Loucy (cell line): ENCODE measurements around the gene SLC13A4.

Experiments used
- EZH2phosphoT487 ChIP-seq: fragments of 200-600 bp; IDR thresholded peaks from 2 replicates; pipeline ENCODE4 v1.6.1; 2018; ENCODE audit warnings: antibody characterized with exemption, mild to moderate bottlenecking, moderate library complexity, borderline replicate concordance
- TF ChIP-seq, protein P1 (sequence below): fragments of 200-600 bp; sonication (generic); conservative IDR thresholded peaks from 2 replicates; pipeline ENCODE4 v1.5.1; 2014; ENCODE audit warnings: mild to moderate bottlenecking, antibody characterized with exemption, low read length

DNA sequence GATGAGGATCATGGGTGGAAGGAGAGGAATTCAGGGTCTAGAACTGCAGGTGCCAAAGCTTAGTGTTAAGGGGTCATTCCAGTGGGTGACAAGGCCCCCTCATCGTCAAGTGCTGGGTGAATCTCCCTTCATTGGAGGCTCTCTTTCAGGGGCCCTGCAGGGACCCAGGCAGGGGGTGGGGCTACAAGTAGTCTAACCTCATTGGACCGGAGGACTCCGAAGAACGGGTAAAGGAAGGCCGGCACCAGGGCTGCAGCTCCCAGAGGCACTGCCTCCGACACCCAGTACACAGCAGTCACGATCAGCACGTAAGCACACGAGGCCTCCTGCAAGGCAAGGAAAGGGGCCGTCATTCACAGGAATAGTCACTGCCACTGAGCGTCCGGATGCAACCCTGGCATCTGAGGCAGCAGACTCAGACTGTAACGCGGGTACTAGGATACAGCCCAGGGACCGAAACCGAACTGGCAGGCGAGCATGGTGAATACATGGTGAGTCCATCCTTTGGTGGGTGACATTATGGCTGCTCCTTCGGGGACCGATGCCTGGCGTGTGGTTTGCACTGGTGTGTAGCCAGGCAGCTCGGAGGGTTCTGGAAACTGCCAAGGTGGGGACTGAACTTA, 6.7 kb downstream of the SLC13A4 start:
- TF ChIP-seq, protein P1, sequence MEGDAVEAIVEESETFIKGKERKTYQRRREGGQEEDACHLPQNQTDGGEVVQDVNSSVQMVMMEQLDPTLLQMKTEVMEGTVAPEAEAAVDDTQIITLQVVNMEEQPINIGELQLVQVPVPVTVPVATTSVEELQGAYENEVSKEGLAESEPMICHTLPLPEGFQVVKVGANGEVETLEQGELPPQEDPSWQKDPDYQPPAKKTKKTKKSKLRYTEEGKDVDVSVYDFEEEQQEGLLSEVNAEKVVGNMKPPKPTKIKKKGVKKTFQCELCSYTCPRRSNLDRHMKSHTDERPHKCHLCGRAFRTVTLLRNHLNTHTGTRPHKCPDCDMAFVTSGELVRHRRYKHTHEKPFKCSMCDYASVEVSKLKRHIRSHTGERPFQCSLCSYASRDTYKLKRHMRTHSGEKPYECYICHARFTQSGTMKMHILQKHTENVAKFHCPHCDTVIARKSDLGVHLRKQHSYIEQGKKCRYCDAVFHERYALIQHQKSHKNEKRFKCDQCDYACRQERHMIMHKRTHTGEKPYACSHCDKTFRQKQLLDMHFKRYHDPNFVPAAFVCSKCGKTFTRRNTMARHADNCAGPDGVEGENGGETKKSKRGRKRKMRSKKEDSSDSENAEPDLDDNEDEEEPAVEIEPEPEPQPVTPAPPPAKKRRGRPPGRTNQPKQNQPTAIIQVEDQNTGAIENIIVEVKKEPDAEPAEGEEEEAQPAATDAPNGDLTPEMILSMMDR = no peak
- TF ChIP-seq EZH2phosphoT487 = no peak
